CD4-positive, alpha-beta T cell treated with Interleukin-21 for 1 hour (primary cell): Measurements from ENCODE around the gene CAPN12.

ENCODE experiments used
- DNase-seq: peaks from one replicate; pipeline ENCODE4 v3.0.0-alpha.2; 2020

Gene CAPN12

GRCh38 chr19:38737281-38737865 lies 6.9 kb downstream of the CAPN12 start:
- no peak for DNase-seq

GRCh38 chr19:38736413-38737280 lies 7.6 kb downstream of the CAPN12 start:
- DNase-seq, result peak; percentile 69

DNA sequence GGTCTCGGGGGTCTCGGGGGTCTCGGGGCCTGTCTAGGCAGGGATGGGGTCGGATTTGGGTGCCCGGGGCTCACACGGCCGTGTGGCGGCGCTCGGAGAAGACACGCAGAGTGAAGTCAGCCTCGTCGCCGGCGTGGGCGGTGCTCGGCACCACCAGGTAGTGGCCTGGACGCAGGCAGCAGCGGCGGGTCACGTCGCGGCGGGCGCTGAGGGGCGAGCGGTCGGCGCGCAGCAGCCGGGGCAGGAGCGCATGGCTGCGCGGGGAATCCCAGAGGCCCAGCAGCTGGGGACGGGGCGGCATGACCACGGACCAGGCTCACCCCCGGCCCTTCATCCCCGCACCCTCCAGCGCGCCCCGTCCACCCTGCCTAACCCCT lies 8.2 kb downstream of the CAPN12 start:
- peak; percentile 61 for DNase-seq

GRCh38 chr19:38735257-38735686 lies 9.0 kb downstream of the CAPN12 start:
- peak; percentile 31 for DNase-seq

GRCh38 chr19:38734426-38735256 lies 9.6 kb downstream of the CAPN12 start:
- peak; percentile 49 for DNase-seq

DNA sequence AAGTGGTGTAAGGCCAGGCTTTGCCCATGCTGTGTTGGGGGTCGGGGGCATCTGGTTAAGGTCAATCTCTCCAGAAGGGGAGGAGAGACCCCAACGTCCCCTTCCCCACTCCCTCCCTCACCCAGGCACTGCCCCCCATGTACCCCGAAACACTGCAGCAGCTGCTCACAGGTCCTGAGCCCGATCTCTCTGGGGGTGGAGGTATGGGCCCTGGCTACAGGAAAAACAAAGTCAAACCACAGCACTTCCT lies 10.2 kb downstream of the CAPN12 start:
- DNase-seq, result no peak

- no peak for DNase-seq
These were observed 10.6 kb downstream of the CAPN12 start for GRCh38 chr19:38733493-38734175.

- DNase-seq, result no peak
These were observed 11.1 kb downstream of the CAPN12 start for GRCh38 chr19:38733241-38733492.

DNA sequence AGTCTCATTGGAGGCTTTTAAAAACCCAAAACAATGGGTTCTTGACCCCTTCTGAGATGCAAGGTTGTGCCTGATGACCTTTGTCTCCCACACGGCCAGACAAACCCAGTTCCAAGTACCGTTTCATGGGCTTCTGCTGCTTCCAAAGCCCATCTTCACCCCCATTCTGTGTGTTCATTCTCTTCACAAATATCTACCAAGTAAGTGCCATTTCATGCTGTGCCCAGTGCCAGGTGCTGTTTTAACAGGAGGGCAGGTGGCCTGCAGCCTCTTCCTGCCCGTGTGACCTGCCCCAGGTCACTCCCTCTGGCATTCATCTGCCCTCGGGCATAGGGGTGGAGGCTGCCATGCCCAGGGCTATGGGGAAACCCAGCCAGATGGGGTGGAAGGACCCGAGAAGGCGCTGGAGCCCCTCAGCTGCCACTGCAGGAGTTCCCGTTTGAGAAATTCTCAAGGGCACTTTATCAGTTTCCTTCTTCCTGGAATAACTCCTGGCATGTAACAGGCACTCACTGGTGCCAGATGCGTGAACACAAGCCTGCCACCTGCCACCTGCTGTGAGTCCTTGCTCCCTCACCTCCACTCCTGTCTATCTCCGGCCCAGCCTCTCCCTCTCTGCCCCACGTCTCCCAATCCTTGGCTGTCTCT lies 12.5 kb downstream of the CAPN12 start:
- no peak for DNase-seq

DNA sequence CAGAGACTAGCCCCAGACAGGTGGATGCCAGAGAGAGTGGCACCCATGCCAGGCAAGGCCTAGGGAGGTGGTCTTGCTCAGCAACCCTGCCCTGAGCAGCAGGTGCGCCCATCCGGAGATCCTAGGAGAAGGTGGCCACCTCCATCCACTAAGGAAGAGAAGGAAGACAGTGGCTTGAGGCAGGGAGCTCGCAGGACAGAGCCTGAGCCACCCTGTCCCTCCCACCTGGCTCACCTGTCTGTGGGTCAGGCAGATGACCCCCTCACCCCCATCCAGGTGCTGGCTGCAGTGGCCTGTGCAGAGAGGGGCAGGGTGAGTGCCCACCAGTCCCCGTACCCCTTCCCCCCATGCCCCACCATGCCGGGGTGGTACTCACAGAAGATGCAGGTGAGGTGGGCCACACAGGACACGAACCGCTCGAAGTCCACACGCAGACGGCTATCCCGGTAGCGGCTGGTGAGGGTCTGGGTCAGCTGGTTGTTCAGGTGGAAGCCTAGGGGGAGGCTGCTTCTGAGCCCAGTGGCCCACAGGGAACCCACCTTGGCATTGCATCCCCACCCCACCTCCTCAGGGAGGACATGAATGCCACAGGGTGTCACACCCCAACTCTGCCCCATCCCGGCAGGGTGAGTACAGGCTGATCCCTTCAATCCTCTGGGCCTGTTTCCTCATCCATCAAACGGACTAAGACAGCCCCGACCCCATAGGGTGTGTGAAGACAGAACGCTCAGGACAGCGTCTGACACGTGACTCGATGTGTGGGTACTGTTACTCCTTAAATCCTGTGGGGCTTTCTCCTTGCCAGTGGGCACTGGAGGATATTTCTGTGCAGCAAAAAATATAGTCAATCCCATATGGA lies 13.3 kb downstream of the CAPN12 start:
- DNase-seq, result no peak

- no peak for DNase-seq
These were observed 13.9 kb downstream of the CAPN12 start for GRCh38 chr19:38730470-38730730.

DNA sequence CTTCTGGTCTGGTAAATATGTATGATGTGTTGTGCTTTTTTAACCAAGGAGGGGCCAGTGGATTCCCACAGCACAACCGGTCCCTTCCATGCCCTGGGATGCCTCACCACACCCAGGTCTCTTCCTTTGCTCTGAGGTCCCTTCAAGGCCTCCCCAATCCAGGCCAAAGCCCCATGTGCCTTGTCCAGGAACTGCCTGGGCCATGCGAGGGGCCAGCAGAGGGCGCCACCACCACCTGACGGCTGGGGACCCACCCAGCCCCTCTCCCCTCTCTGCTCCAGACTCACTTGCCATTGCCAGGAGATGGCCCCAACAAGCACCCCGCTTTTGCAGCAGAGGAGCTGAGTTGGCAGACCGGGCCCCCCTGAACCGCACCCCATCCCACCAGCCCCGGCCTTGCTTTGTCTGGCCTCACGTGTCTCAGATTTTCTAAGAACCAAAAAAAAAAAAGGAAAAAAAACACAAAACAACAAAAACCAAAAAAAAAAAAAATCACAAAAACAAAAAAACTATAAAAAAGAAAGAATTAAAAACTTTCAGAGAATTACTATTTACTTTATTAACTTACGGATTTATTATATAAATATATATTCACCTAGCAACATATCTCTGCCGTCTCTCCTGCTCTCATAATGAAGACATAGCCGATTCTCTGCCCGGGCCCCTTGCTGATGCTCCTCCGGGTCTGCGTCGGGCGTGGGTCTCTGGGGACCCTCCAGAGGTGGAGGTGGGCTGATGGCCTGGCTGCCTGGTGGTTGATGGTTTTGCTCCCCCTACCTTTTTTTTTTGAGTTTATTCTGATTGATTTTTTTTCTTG lies 14.4 kb downstream of the CAPN12 start:
- peak; percentile 78 for DNase-seq

DNA sequence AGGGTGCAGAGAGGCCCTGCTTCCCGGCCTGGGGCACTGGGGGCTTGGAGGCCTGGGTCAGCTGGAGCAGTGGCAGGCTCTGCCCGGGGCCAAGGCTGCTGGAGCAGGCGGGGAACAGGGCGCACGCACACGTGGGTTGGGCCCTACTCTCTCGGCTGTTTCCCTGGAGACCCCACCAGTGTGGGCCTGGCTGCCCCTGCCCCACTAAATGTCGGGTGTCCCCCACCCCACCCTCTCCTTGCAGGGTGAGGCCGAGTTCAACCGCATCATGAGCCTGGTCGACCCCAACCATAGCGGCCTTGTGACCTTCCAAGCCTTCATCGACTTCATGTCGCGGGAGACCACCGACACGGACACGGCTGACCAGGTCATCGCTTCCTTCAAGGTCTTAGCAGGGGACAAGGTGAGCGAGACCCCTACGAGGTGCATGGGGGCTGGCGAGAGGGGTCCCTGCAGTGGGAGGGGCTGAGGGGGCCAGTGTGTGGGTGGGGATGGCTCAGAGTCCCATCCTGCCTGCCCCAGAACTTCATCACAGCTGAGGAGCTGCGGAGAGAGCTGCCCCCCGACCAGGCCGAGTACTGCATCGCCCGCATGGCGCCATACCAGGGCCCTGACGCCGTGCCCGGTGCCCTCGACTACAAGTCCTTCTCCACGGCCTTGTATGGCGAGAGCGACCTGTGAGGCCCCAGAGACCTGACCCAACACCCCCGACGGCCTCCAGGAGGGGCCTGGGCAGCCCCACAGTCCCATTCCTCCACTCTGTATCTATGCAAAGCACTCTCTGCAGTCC lies 15.3 kb downstream of the CAPN12 start:
- DNase-seq, result no peak

DNA sequence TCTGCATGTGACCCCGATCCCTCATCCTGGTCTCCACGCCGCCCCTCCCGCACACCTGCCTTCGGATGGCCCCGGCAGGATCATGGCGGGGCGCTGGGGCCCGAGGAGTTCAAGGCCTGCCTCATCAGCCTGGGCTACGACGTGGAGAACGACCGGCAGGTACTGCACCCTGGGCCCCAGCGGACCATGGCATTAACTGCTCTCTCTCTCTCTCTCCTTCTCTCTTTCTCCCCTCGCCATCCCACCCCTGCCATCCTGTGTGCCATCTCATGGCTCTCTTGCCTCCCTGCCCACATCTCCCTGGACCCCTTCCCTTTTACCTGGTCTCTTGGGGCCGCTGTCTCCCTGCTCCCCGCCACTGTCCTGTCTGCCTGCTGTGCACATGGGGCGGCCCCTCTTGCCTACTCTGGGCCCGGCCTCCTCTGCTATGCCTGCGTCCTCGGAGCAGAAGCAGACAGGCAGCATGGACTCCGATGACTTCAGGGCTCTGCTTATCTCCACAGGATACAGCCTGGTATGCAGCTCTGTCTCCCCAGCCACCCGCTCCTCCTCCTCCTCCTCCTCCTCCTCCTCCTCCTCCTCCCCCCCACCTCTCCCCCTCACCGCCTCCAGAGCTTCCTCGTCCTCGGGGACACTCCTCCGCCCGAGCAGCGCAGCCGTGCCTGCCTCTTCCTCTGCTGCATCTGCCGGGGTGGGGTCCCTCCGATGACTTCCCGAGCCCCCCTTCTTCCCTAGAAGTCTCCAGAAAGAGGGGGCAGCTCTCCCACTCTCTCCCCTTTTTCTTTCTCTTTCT lies 16.2 kb downstream of the CAPN12 start:
- no peak for DNase-seq

DNA sequence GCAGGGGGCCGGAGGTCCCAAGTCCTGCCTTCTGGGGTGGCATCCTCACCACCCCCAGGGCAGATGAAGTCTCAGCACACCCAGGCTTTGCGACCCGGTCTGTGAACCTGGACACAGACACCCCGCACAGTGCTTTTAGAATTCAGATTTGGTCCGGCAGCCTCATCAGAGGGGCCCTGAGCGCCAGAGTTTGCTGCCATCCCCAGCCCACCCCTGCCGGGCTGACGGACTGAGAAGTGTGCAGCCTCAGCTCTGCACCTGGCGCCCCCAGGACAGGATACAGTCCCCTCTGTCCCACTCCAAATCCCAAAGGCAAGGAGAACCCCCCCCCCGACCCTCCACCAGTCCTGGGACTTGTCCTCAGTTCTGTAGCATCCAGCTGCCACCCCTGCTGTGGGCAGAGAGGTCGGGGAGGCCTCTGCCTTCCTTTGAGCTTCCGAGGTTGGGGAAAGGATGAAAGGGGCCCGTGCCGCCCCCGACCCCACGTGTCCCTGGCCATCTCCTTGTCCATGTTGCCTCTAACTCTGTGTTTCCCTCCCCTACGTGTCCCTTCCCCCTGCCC lies 16.9 kb downstream of the CAPN12 start:
- DNase-seq, result no peak

GRCh38 chr19:38726761-38727301 lies 17.4 kb downstream of the CAPN12 start:
- peak; percentile 39 for DNase-seq

DNA sequence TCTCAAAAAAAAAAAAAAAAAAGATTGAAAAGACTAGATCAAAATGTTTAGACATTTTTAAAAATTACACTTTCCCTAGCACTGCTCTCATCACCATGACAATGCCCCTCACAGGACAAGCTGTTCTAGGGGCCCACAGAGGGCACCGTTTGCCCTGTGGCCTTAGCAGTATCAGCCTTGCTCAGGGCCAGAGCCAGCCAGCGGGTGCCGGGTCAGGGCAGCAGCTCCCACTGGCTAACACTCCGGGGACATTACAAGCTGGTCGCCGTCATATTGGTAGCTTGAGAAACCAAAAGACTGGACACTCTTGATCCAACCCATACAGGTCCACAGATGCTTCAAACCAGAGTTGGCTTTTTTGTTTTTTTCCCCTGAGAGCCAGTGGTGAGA lies 18.0 kb downstream of the CAPN12 start:
- DNase-seq, result no peak

GRCh38 chr19:38725469-38726283 lies 18.6 kb downstream of the CAPN12 start:
- no peak for DNase-seq
